ENCODE results near the gene CRYZ. TPM values are rescaled to one million over a fixed set of nuclear protein-coding genes. Genes with fewer than 3 reads are reported as not detected.

The CRYZ gene
- total RNA-seq (2014; rRNA removed) (56.2 and 57.7 TPM in 2 replicates), Bru-seq, nascent RNA (percentile 74 among the genes with signal in this experiment), BruChase-seq, experiment 1, labeled RNA remaining after a 6-hour chase (percentile 78 among the genes with signal in this experiment), BruChase-seq, experiment 2, labeled RNA remaining after a 2-hour chase (percentile 76 among the genes with signal in this experiment)
- long read RNA-seq, transcript CRYZ-205 (10 exons, 2,301 nt): minor isoform, 20 of 144 reads
- long read RNA-seq, transcript CRYZ-203 (8 exons, 1,292 nt): minor isoform, 29 of 144 reads
- long read RNA-seq, transcript CRYZ-201 (9 exons, 1,888 nt): major isoform, 80 of 144 reads
- long read RNA-seq, partial matches to known transcripts: 1 of 144 reads
- long read RNA-seq, other reads (novel, unspliced or antisense): 13 of 144 reads

- Histone ChIP-seq H3K4me2 (ENCODE audit: low read length) (peak within 1 kb of the TSS; percentile 90), H2AFZ (ENCODE audit: low read length) (peak within 1 kb of the TSS; percentile 85), H3K9ac (ENCODE audit: low read length) (peak within 1 kb of the TSS; percentile 88), H3K36me3 (ENCODE audit: low read depth, low read length) (peaks cover 16% of the 10 kb centered on the region), H3K9me3 (ENCODE audit: low read length) (no peaks in the 10 kb centered on the region), H3K27ac (ENCODE audit: low read length) (peak within 1 kb of the TSS; percentile 81), H3F3A (ENCODE audit: low read length, unreplicated experiment) (peaks cover 10% of the 10 kb centered on the region), H4K20me1 (ENCODE audit: low read length) (no peaks in the 10 kb centered on the region), H3K79me2 (ENCODE audit: low read length) (peaks cover 64% of the 10 kb centered on the region), H3K27me3 (ENCODE audit: low read length) (no peaks in the 10 kb centered on the region), H3K9me2 (replicated peaks; ENCODE audit: low read length) (no peaks in the 10 kb centered on the region), H3K4me3 (ENCODE audit: low read length) (peak within 1 kb of the TSS; percentile 81), H3K4me1 (ENCODE audit: insufficient read depth, low read length) (peaks cover 34% of the 10 kb centered on the region)
- TF ChIP-seq EZH2 (IDR thresholded peaks at IDR 0.05; ENCODE audit: low read length, unreplicated experiment) (no peak), EZH2phosphoT487 (IDR thresholded peaks at IDR 0.05; ENCODE audit: borderline replicate concordance, low read length) (no peak)
- BruUV-seq (replicated peaks): TSS peak; percentile 68
- intact Hi-C loops (cut with micrococcal nuclease): loop anchor here (1.0 to 2.0 kb wide), 3 partner anchors 40 to 536 kb away; no protein-coding TSS in a partner anchor
- CTCF ChIA-PET: interaction anchor here (0.5 to 2.1 kb wide), 4 partner anchors 40 to 264 kb away, joined by 3 to 6 read pairs (median 4); no protein-coding TSS in a partner anchor
- ATAC-seq: peak; percentile 85
- POLR2A ChIA-PET (ENCODE audit: unreplicated experiment): no interaction called here
- DNase-seq: peak; percentile 95
These were observed at the start of gene CRYZ, which contains the start of gene TYW3 for GRCh38 chr1:74732960-74733603. Gene CRYZ, minus strand, starts transcription at chr1:74733050. Its CDS starts 8,229 bp downstream, at chr1:74724821. Gene TYW3, plus strand, starts transcription at chr1:74733152. Its CDS starts 93 bp downstream, at chr1:74733245.

GRCh38 chr1:74780594-74780993 lies 47.7 kb upstream of the CRYZ start:
- Histone ChIP-seq H3K27ac (ENCODE audit: low read length) (no peak overlapping the region), H2AFZ (ENCODE audit: low read length) (no peak overlapping the region), H3K36me3 (ENCODE audit: low read depth, low read length) (no peaks in the 10 kb centered on the region), H3K27me3 (ENCODE audit: low read length) (peaks cover 68% of the 10 kb centered on the region), H4K20me1 (ENCODE audit: low read length) (no peaks in the 10 kb centered on the region), H3K9me3 (ENCODE audit: low read length) (no peaks in the 10 kb centered on the region), H3K4me2 (ENCODE audit: low read length) (no peak overlapping the region), H3K79me2 (ENCODE audit: low read length) (no peaks in the 10 kb centered on the region), H3K4me3 (ENCODE audit: low read length) (no peak overlapping the region), H3K4me1 (ENCODE audit: insufficient read depth, low read length) (no peaks in the 10 kb centered on the region), H3K9ac (ENCODE audit: low read length) (no peak overlapping the region), H3K9me2 (replicated peaks; ENCODE audit: low read length) (no peaks in the 10 kb centered on the region), H3F3A (ENCODE audit: low read length, unreplicated experiment) (no peaks in the 10 kb centered on the region)
- BruUV-seq (replicated peaks): no TSS peak
- ChIA-PET CTCF (no interaction called here), POLR2A (ENCODE audit: unreplicated experiment) (no interaction called here)
- no peak for TF ChIP-seq EZH2 (IDR thresholded peaks at IDR 0.05; ENCODE audit: low read length, unreplicated experiment)
- no peak for TF ChIP-seq EZH2phosphoT487 (IDR thresholded peaks at IDR 0.05; ENCODE audit: borderline replicate concordance, low read length)
- no peak for TF ChIP-seq CTCF (conservative IDR thresholded peaks at IDR 0.05; ENCODE audit: low read depth, low read length)
- DNase-seq: no peak
- intact Hi-C loops (cut with micrococcal nuclease): no loop called here
- no peak for ATAC-seq

- no peak overlapping the region for H3K27ac ChIP-seq (ENCODE audit: low read length)
- intact Hi-C loops (cut with micrococcal nuclease): no loop called here
- H3K36me3 ChIP-seq (ENCODE audit: low read depth, low read length): no peaks in the 10 kb centered on the region
- no TSS peak for BruUV-seq (replicated peaks)
- H2AFZ ChIP-seq (ENCODE audit: low read length): no peak overlapping the region
- TF ChIP-seq EZH2 (IDR thresholded peaks at IDR 0.05; ENCODE audit: low read length, unreplicated experiment): no peak
- TF ChIP-seq EZH2phosphoT487 (IDR thresholded peaks at IDR 0.05; ENCODE audit: borderline replicate concordance, low read length): no peak
- no peak for TF ChIP-seq CTCF (conservative IDR thresholded peaks at IDR 0.05; ENCODE audit: low read depth, low read length)
- H3K9me2 ChIP-seq (replicated peaks; ENCODE audit: low read length): no peaks in the 10 kb centered on the region
- DNase-seq (no peak), ATAC-seq (no peak)
- H3F3A ChIP-seq (ENCODE audit: low read length, unreplicated experiment): no peaks in the 10 kb centered on the region
- no peaks in the 10 kb centered on the region for H3K9me3 ChIP-seq (ENCODE audit: low read length)
- H3K27me3 ChIP-seq (ENCODE audit: low read length): peaks cover 74% of the 10 kb centered on the region
- ChIA-PET POLR2A (ENCODE audit: unreplicated experiment) (no interaction called here), CTCF (no interaction called here)
- no peaks in the 10 kb centered on the region for H3K79me2 ChIP-seq (ENCODE audit: low read length)
- H3K4me1 ChIP-seq (ENCODE audit: insufficient read depth, low read length): no peaks in the 10 kb centered on the region
- no peak overlapping the region for H3K4me3 ChIP-seq (ENCODE audit: low read length)
- no peaks in the 10 kb centered on the region for H4K20me1 ChIP-seq (ENCODE audit: low read length)
- no peak overlapping the region for H3K4me2 ChIP-seq (ENCODE audit: low read length)
- no peak overlapping the region for H3K9ac ChIP-seq (ENCODE audit: low read length)
These were observed 46.9 kb upstream of the CRYZ start for GRCh38 chr1:74779750-74780149.
